ENCODE measurements around the gene FMNL2. TPM values are rescaled to one million over a fixed set of nuclear protein-coding genes. Genes with fewer than 3 reads are reported as not detected.

The FMNL2 gene
- total and polyA plus RNA-seq, 2 of the 4 experiments (the other 2 are of a cell fraction), result 10.9 to 11.4 TPM

- ATAC-seq (ENCODE audit: low read depth), result no peak
- BruUV-seq (replicated peaks), result no TSS peak
- H3K18ac ChIP-seq (ENCODE audit: low read depth, low read length), result no peak overlapping the region
- no peaks in the 10 kb centered on the region for H3K27me3 ChIP-seq (ENCODE audit: control insufficient read depth, insufficient read depth, low read length)
- no peak overlapping the region for H3K4ac ChIP-seq (ENCODE audit: low read depth, low read length)
- no peak overlapping the region for H2AK5ac ChIP-seq (ENCODE audit: low read depth, low read length)
- H3K79me1 ChIP-seq (ENCODE audit: low read depth in 1 of 2, low read length in 2 of 2), result peaks cover 0 to 5% of the 10 kb centered on the region in 2 experiments; a peak in 1 of 4 replicates
- H3K4me1 ChIP-seq (ENCODE audit: control insufficient read depth, insufficient read depth, low read length), result peaks cover 12% of the 10 kb centered on the region
- ChIA-PET POLR2A (ENCODE audit: unreplicated experiment) (no interaction called here), CTCF (interaction anchor here (0.6 kb wide), 1 partner anchor 692 kb away, joined by 7 read pairs; no protein-coding TSS in a partner anchor)
- no peak overlapping the region for H2AFZ ChIP-seq (replicated peaks; ENCODE audit: low read length, poor library complexity)
- H3K9me1 ChIP-seq (ENCODE audit: insufficient read depth, low read length), result peaks cover 6% of the 10 kb centered on the region
- dilution Hi-C loops (cut with HindIII; ENCODE audit: low sequenced_read_pairs, unreplicated experiment), result no loop called here
- no peak overlapping the region for H3K56ac ChIP-seq (ENCODE audit: extremely low read depth, insufficient read depth, low read length)
- H3K14ac ChIP-seq (replicated peaks; ENCODE audit: low read depth, low read length), result no peak overlapping the region
- H3K4me3 ChIP-seq (ENCODE audit: insufficient read depth, low read depth, low read length), result no peak overlapping the region
- H3K9ac ChIP-seq (ENCODE audit: low read depth, low read length), result no peak overlapping the region
- no CpG with 5 or more reads among the region's 6 CpGs for WGBS, 2 experiments (ENCODE audit: extremely low coverage in 2 of 2, insufficient read length in 1 of 2)
- intact Hi-C loops (cut with micrococcal nuclease), result loop anchor here (1.0 kb wide), 1 partner anchor 29 kb away; no protein-coding TSS in a partner anchor
- TF ChIP-seq RFX5 (IDR thresholded peaks at IDR 0.05; ENCODE audit: low read depth, low read length), result no peak
- H4K91ac ChIP-seq (ENCODE audit: insufficient read depth, low read depth, low read length), result no peak overlapping the region
- H2AK9ac ChIP-seq (replicated peaks; ENCODE audit: low read depth, low read length, poor library complexity), result no peak overlapping the region
- H2BK120ac ChIP-seq (ENCODE audit: low read depth, low read length), result no peak overlapping the region
- no peak overlapping the region for H2BK15ac ChIP-seq (ENCODE audit: low read depth, low read length)
- H3K9me3 ChIP-seq (ENCODE audit: control insufficient read depth, insufficient read depth, low read length), result no peaks in the 10 kb centered on the region
- H3K4me2 ChIP-seq (ENCODE audit: low read depth, low read length), result no peak overlapping the region
- no peak overlapping the region for H3K23ac ChIP-seq (ENCODE audit: low read depth, low read length)
- no peak overlapping the region for H3K27ac ChIP-seq (ENCODE audit: insufficient read depth, low read length)
- no peak overlapping the region for H4K8ac ChIP-seq (ENCODE audit: low read depth in 2 of 2, low read length in 2 of 2)
- H2BK20ac ChIP-seq (ENCODE audit: low read depth, low read length), result no peak overlapping the region
- H4K5ac ChIP-seq (ENCODE audit: low read depth, low read length), result no peak overlapping the region
- in situ Hi-C loops (cut with MboI; ENCODE audit: low sequenced_read_pairs), result no loop called here
- no peaks in the 10 kb centered on the region for H3K36me3 ChIP-seq (ENCODE audit: control insufficient read depth, insufficient read depth, low read length)
- H2BK5ac ChIP-seq (ENCODE audit: low read depth, low read length, poor library complexity, severe bottlenecking), result no peak overlapping the region
- DNase-seq, result no peak
- H4K20me1 ChIP-seq (ENCODE audit: insufficient read depth, low read length), result no peaks in the 10 kb centered on the region
These were observed 248.7 kb downstream of the FMNL2 start for GRCh38 chr2:152583512-152584229.

All from IMR-90 (cell line).